Measurements from ENCODE around the gene AP1G1. TPM values are rescaled to one million over a fixed set of nuclear protein-coding genes. Genes with fewer than 3 reads are reported as not detected.
"Not testable (repeated sequence)": the region's sequence is repeated elsewhere in the genome, so short reads cannot be mapped to it uniquely, and the experiment has no call there.

AP1G1 gene
- total RNA-seq, 1 experiment from 2014 or later, result 53.9 TPM

- Histone ChIP-seq H3K4me3 (no peak overlapping the region), H3K9me3 (replicated peaks) (no peaks in the 10 kb centered on the region), H3K36me3 (peaks cover 20% of the 10 kb centered on the region), H3K27me3 (replicated peaks) (no peaks in the 10 kb centered on the region), H3K4me1 (replicated peaks) (no peaks in the 10 kb centered on the region), H3K27ac (no peak overlapping the region)
- DNase-seq (ENCODE audit: low read depth in 1 of 2, low spot score in 2 of 2), result no peak
Observed at GRCh38 chr16:71693164-71693563, 115.5 kb downstream of the AP1G1 start.

DNA sequence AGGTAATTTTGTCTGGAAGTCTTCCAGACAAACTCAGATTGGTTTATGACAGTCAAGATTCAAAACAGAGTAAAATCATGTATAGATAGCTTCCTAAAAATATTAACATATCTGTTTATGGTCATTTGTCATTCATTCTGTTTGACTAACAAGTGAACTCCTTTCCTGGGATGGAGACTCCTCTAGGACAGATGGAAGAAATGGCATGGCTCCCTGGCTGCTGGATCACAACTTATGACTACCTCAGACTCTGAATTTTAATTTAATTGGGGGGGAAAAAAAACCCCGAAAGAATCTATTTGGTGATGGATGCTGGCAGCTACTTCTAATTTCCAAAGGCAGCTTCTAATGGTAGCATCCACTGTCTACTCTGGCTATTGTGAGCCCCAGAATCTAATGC lies 118.7 kb downstream of the AP1G1 start:
- no peak for DNase-seq (ENCODE audit: low read depth in 1 of 2, low spot score in 2 of 2)
- no peak overlapping the region for H3K27ac ChIP-seq

GRCh38 chr16:71687861-71688260 lies 120.8 kb downstream of the AP1G1 start:
- Histone ChIP-seq H3K4me1 (replicated peaks) (no peaks in the 10 kb centered on the region), H3K9me3 (replicated peaks) (no peaks in the 10 kb centered on the region), H3K4me3 (no peak overlapping the region), H3K36me3 (peaks cover 42% of the 10 kb centered on the region), H3K27ac (no peak overlapping the region), H3K27me3 (replicated peaks) (no peaks in the 10 kb centered on the region)
- DNase-seq (ENCODE audit: low read depth in 1 of 2, low spot score in 2 of 2), result no peak

More for the DNA sequence above, 118.7 kb downstream of the AP1G1 start:
- peaks cover 34% of the 10 kb centered on the region for H3K36me3 ChIP-seq
- H3K27me3 ChIP-seq (replicated peaks), result no peaks in the 10 kb centered on the region
- H3K4me1 ChIP-seq (replicated peaks), result no peaks in the 10 kb centered on the region
- H3K4me3 ChIP-seq, result no peak overlapping the region
- H3K9me3 ChIP-seq (replicated peaks), result no peaks in the 10 kb centered on the region

DNA sequence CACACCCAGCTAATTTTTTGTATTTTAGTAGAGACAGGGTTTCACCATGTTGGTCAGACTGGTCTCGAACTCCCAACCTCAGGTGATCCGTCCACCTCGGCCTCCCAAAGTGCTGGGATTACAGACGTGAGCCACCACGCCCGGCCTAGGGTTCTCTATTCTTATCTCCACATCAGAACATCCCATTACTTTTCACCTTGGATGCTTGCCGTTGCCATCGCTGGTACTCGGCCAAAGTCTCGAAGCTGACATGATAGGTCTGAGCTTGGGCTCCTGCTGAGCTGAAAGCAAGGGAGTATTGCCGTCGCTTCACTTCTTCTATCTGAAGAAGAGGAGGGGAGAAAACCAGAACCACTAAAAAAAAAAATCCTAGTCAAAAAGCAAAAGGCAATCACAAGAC lies 124.4 kb downstream of the AP1G1 start:
- H3K4me3 ChIP-seq; H3K27ac ChIP-seq; DNase-seq (ENCODE audit: low read depth in 1 of 2, low spot score in 2 of 2); H3K27me3 ChIP-seq (replicated peaks); H3K4me1 ChIP-seq (replicated peaks); H3K9me3 ChIP-seq (replicated peaks): not testable (repeated sequence)
- H3K36me3 ChIP-seq, result peaks cover 49% of the 10 kb centered on the region

DNA sequence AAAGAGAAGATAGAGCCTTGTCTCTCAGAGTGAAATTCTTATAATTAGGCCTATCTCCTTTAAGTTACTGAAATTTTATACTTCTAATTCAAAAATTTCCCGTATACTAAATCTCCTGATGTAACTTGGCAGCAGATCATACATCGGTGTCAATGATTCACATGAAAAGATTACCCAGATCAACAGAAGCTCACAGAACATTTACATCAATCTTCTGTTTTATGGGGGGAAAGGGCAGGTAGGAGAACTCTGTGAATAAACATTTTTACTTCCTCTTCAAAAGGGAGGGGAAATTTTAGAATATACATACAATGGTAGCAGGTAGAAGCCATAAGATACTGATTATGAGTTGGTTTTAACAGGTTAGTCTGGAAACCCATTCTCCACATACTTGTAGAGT lies 127.3 kb downstream of the AP1G1 start:
- Histone ChIP-seq H3K27ac (no peak overlapping the region), H3K36me3 (peaks cover 46% of the 10 kb centered on the region), H3K27me3 (replicated peaks) (no peaks in the 10 kb centered on the region), H3K4me3 (no peak overlapping the region), H3K9me3 (replicated peaks) (no peaks in the 10 kb centered on the region), H3K4me1 (replicated peaks) (no peaks in the 10 kb centered on the region)
- no peak for DNase-seq (ENCODE audit: low read depth in 1 of 2, low spot score in 2 of 2)

Other genes starting within 250 kb of the AP1G1 start
- not detected in 2 replicates for gene TAT, start 231.7 kb downstream of the AP1G1 start, total RNA-seq (2014; rRNA removed; shearing (Covaris generic))
- gene MARVELD3, start 182.7 kb downstream of the AP1G1 start, total RNA-seq (2014; rRNA removed; shearing (Covaris generic)), result not detected in 2 replicates
- 9.1 and 9.9 TPM in 2 replicates for gene PHLPP2, start 84.1 kb downstream of the AP1G1 start, total RNA-seq (2014; rRNA removed; shearing (Covaris generic))
- 9.9 and 24.2 TPM in 2 replicates for gene ATXN1L, start 37.1 kb upstream of the AP1G1 start, total RNA-seq (2014; rRNA removed; shearing (Covaris generic))
- 4.2 and 19.2 TPM in 2 replicates for gene ZNF821, start 75.3 kb upstream of the AP1G1 start, total RNA-seq (2014; rRNA removed; shearing (Covaris generic))
- 231 and 233 TPM in 2 replicates for gene IST1, start 86.7 kb upstream of the AP1G1 start, total RNA-seq (2014; rRNA removed; shearing (Covaris generic))
- not detected in 2 replicates for gene PKD1L3, start 191.6 kb upstream of the AP1G1 start, total RNA-seq (2014; rRNA removed; shearing (Covaris generic))
- 5.5 and 6.6 TPM in 2 replicates for gene DHODH, start 199.9 kb upstream of the AP1G1 start, total RNA-seq (2014; rRNA removed; shearing (Covaris generic))
- gene HP, start 245.7 kb upstream of the AP1G1 start, total RNA-seq (2014; rRNA removed; shearing (Covaris generic)), result 0.29 and 0.91 TPM in 2 replicates

All from SJSA1 (cell line).